GM11168 (cell line): ENCODE results near the gene SNUPN.

Experiments
- in situ Hi-C: fragments of 300-500 bp; cut with MboI; formaldehyde crosslinking; loops from one replicate; pipeline ENCODE4 v1.12.0; 2022; ENCODE audit warnings: low sequenced_read_pairs; ENCODE audit not compliant: unreplicated experiment

The SNUPN gene

DNA sequence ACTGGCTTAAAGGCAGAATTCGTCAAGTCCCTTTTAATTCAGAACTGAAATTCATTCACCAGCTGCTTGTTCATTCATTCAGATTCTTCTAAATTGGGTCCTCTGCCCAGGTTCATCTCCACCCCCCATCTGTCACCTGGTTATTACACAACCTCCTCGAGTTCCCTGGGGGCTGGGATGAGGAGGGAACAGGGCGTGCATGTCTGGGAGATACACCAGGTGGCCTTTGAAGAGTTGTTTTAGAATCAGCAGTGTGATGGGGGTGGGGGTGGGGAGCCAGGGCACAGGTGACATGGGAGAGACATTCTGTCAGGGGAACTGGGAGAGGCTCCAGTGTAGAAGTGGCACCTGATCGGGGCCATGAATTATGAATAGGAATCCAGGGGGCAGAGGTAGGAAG, 30.4 kb upstream of the SNUPN start:
- in situ Hi-C loops = no loop called here

DNA sequence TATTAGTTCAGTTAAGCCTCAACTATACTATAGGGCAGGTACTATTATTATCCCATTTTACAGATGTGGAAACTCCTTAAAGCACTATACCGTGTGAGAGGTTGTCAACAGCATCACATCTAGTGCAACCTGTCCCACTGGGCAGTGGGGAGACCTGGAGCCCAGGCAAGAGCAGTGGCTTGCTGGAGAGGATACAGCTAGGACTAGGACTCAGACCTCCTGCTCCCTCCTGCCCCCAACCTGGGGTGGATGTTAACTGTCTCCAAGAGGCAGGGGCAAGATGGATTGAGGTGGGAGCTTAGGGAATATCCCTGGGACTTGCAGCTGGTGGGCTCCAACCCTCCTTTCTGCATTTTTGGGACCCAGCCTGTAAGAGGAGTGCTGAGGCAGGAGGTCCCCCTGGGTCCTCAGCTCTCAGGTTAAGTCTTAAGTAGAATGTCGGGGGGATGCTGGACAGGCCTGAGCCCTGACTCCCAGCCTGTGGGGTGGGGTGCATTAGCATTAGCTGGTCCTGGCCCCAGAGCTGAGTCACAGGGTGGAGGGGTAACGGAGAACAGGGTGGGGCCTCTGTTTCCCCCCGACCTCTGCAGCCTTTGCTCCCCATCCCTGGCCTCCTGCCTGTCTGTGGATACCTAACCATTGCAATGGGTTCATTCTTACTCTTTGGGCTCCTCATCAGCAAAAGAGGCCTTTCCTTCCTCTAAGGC, 28.8 kb upstream of the SNUPN start:
- in situ Hi-C loops = no loop called here

DNA sequence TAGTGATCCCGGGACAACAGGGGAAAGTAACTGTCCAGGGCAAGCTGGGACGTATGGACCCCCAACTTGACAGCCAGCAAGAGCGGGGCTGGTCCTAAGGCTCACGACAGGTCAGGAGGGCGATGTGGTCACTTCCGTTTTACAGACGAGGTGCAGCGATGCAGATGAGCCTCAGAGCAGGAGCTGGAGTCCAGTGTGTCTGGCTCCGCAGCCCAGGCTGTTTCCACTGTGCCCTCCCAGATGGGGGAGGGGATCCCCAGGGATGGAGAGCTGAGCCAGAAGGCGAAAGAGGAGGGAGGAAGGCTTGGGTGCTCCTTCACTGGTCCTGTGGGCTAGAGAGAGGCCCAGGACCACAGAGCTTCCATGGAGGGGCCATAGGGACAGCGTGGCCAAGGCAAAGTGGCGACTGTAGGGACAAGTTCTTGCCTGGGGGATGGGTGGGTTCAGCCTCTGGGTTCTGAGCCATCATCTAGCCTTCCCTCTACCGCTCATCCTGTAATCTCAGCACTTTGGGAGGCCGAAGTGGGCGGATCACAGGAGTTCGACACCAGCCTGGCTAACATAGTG, 27.9 kb upstream of the SNUPN start:
- in situ Hi-C loops = no loop called here

DNA sequence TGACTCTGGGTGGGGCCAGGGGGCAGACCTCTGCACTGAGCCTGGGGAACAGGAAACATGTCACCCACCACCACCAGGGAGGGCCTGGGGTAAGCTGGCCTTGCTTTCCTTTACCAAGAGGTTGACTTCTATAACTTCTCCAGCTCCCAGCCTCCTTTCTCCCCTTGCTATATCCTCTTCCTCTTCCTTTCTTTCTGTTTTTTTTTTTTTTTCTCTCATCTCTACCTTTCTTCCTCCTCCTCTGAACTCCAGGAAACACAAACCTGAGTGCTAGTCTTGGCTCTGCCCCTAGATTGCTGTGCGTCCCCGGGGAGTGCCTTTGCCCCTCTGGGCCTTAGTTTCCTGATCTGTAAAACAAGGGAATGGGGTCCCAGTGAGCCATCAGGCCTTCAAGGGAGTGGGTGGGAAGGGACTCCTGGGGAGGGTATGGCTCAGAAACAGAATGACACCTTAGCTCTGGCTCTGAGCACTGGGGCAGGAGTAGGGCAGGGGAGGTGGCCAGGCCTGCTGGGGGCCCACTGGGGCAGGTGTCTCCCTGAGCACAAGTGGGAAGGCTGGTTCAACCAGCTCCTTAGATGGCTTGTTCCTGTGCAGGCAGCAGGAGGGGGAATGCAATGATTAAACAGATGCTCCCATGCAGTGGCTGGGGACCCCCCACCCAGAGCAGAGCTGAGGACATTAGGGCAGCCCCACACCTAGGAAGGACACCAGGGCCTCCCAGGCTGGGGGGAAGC, 26.5 kb upstream of the SNUPN start:
- in situ Hi-C loops = no loop called here

DNA sequence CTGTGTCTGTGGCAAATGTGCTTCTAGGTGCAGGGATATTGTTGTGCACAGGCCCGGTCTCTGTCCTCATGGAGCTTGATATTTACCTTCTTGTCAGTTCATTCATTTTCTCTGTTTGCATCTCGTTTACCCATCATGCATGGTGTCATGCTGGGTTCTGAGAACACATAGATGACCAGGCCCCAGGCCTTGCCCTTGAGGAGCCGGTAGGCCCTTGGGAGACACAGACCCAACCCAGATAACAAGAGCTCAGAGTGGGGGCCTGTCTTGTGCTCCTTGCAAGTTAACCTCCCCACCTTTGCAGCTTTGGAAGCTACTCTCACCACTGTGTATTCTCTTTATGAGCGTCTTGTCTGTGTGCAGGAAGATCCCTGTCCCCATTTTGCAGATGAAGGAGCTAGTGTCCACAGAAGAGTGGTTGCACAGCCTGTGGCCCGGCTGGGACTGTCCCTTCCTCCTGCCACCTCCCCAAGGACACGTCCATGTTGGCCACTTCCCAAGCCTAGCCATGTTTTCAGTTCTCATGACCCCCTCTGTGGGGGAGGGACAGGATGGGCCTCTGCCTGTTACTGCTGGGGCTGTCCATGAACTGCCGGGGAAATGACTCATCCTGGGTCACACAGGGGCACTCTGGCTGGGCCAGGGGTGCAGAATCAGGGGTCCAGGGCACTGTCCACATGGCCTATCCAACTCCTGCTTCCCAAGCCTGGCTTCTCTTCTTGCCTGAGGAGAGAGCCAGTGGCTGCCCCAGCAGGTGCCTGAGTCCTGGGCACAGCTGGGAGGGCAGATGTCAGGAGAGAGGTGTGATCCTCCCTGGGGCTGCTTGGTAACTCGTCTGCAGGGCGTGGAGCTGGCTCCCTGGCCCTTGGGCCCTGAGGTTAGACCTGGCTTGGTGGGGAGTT, 25.6 kb upstream of the SNUPN start:
- in situ Hi-C loops = no loop called here

DNA sequence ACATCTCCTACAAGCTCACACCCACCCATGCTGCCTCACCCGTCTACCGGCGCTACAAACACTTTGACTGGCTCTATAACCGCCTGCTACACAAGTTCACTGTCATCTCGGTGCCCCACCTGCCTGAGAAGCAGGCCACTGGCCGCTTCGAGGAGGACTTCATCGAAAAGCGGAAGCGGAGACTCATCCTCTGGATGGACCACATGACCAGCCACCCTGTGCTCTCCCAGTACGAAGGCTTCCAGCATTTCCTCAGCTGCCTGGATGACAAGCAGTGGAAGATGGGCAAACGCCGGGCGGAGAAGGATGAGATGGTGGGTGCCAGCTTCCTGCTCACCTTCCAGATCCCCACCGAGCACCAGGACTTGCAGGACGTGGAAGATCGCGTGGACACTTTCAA, 24.3 kb upstream of the SNUPN start:
- in situ Hi-C loops = no loop called here

DNA sequence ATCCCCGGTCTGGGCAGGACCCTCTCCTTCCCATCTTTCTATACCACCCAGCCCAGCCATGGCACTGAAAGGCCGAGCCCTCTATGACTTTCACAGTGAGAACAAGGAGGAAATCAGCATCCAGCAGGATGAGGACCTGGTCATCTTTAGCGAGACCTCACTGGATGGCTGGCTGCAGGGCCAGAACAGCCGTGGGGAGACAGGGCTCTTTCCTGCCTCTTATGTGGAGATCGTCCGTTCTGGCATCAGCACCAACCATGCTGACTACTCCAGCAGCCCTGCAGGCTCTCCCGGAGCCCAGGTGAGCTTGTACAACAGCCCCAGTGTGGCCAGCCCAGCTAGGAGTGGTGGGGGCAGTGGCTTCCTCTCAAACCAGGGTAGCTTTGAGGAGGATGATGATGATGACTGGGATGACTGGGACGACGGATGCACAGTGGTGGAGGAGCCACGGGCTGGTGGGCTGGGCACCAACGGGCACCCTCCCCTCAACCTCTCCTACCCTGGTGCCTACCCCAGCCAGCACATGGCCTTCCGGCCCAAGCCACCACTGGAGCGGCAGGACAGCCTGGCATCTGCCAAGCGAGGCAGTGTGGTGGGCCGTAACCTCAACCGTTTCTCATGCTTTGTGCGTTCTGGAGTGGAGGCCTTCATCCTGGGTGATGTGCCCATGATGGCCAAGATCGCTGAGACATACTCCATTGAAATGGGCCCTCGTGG, 23.7 kb upstream of the SNUPN start:
- in situ Hi-C loops = no loop called here

GRCh38 chr15:75648156-75649000, 22.9 kb upstream of the SNUPN start:
- in situ Hi-C loops = no loop called here

DNA sequence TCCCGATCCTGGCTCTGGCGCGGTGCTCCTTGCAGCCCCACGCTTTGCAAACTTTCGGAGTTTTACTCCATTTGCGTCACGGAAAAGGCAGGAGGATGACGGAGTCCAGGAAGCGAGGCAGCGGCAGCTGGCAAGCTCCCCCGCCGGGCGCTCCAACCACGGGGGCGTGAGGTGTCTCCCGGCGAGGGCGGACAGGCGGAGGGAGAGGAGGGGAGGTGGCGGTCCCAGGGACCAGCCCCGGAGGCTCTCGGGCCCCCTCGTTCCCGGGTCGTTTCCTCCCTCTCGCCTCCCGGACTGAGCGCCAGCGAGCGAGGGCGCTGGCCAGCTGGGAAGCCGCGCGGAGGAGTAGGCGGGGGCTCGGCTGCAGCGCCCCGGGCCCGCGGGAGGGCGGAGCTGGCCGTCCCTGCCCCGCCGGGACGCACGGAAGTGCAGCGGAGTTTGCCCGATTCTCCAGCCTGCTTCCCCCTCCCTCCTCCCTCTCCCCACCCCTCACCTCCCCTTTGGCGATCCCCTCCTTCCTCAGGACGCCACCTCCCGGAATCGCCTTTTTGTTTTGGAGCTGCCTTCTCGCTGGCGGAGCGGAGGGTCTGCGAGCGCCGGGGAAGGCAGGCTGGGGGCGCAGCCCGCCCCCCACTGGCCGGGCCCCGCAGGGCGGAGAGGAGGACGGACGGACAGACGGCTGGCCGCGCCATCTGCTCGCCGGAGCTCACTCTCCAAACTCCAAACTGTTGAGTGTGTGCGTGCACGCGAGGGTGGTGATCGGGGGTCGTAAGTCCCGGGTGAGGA, 22.0 kb upstream of the SNUPN start, which contains the start of gene SNX33:
TSS of gene SNX33 (plus strand) at position 543 of the 786 bp plus-strand sequence. CDS start 1,191 bp downstream, outside the sequence.
- in situ Hi-C loops = no loop called here

DNA sequence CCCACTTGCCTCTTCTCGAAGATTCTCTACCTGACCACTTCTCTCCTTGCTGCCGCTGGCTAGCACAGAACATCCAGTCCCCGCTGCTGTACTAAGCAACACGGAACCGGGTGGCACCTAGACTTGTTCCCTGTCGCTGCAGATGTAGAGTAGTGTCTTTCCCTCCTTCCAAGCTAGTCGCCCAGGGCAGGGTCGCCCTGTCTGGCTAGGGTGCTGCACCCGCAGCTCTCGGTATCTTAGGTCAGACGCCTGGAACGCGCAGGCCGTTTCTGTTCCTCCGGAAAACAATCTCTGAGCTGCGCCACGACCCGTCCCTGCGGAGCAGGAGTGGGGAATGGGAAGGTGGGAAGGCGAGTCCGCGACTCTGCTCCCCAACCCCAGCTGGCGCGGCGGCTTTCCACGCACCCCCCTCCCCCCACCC, 21.4 kb upstream of the SNUPN start:
- in situ Hi-C loops = no loop called here

- in situ Hi-C loops = no loop called here
Observed at GRCh38 chr15:75646112-75646943, 20.8 kb upstream of the SNUPN start.

DNA sequence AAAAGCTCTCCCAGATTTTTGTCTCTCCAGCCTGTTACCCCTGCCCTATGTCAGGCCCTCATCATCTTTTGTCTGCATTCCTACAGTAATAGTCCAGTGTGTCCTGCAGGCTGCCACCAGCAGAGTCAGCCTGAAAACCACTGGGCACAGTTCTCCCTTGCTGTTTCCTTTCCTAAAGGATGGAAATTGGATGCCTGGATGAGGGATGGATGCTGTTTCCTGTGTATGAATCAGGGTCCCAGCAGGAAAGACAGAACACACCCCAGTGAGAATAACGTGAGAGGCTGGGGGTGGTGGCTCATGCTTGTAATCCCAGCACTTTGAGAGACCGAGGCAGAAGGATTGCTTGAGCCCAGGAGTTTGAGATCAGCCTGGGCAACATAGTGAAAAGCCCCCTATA, 18.9 kb upstream of the SNUPN start:
- in situ Hi-C loops = no loop called here

DNA sequence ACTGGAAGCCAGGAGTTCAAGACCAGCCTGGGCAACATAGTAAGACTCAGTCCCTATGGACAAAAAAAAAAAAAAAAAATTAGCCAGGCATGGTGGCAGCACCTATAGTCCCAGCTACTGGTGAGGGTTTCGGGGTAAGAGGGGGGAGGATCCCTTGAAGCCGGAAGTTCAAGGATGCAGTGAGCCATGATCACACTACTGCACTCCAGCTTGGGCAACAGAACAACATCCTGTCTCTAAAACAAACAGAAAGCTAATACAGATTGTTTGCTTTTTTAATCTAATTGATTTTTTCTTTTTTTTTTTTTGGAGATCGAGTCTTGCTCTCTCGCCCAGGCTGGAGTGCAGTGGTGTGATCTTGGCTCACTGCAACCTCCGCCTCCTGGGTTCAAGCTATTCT, 16.1 kb upstream of the SNUPN start:
- in situ Hi-C loops = no loop called here

DNA sequence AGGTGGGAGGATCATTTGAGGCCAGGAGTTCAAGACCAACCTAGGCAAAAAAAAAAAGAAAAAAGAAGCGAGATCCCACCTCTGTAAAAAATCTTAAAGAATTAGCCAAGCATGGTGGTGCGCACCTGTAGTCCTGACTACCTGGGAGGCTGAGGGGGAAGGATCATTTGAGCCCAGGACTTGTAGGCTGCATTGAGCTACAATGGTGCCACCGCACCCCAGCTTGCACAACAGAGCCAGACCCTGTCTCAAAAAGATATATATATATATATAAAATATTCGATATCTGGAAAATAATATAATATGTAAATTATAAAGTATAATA, 15.6 kb upstream of the SNUPN start:
- in situ Hi-C loops = no loop called here

- in situ Hi-C loops = no loop called here
Observed at GRCh38 chr15:75640483-75641178, 15.1 kb upstream of the SNUPN start.

DNA sequence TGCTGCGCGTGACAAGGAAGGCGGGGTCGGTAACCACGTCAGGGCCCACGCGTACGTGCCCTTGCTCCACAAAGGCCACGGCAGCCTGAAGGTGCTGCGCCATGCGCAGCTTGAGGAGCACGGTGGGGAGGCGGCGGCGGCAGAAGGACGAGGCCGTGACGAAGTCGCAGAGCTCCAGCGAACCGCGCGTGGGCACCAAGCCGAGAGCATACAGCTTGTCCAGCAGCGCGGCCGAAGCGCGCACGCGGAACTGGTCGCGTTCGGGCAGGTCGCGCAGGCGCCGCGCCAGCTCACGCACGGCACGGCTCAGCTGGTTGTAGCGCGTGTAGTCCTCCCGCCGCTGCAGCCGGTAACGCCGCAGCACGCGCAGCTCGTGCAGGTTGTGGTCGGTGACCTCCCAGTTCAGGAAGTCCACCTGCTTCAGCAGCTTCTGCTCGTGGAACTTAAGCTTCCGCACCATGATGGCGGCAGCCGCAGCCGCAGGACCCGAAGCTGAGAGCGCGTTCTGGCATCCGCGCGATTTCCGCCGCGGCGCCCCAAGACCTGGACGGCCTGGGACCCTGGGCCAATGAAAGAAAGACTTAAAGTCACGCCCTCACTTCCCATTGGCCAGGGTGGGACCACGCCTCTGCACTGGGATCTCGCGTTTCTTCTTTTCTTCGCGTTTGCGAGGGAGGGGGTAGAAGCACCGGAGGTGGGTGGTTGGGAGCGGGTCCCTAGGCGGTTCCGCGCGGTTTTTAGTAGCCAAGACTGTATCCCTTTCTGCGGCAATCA, 14.4 kb upstream of the SNUPN start, which contains the start of gene IMP3:
TSS of gene IMP3 (minus strand) at position 516 of the 774 bp plus-strand sequence. CDS start at position 460, 56 bp downstream.
- in situ Hi-C loops = no loop called here
